Bronchial epithelial cell (primary cell): ENCODE results near the gene SETD7. TPM values are rescaled to one million over a fixed set of nuclear protein-coding genes. Genes with fewer than 3 reads are reported as not detected.

ENCODE experiments used
- DNase-seq: peaks from one replicate; pipeline ENCODE4 v3.0.0-alpha.2; 2010; ENCODE audit warnings: low read depth
- FAIRE-seq: peaks from 2 replicates; lab custom pipeline; 2011; peaks lifted over from hg19 to GRCh38; lab: Jason Lieb, UNC
- H3K27me3 ChIP-seq: 2 replicates; pipeline ENCODE4 v1.5.1; 2011; ENCODE audit warnings: low read length; ENCODE audit not compliant: control insufficient read depth, insufficient read depth
- H3K36me3 ChIP-seq: 2 replicates; pipeline ENCODE4 v1.5.1; 2011; ENCODE audit warnings: low read length; ENCODE audit not compliant: control insufficient read depth, insufficient read depth
- H3K4me3 ChIP-seq: 2 replicates; pipeline ENCODE4 v1.5.1; 2011; ENCODE audit warnings: mild to moderate bottlenecking, low read depth, low read length, control low read depth
- CTCF ChIP-seq: IDR thresholded peaks from 2 replicates; pipeline ENCODE4 v1.5.1; 2011; ENCODE audit warnings: mild to moderate bottlenecking, moderate library complexity, low read length, control low read depth, inconsistent platforms; ENCODE audit not compliant: insufficient read depth, severe bottlenecking
- total RNA-seq: library from RNA; depleted of rRNA; stranded (reverse); fragments of >200 nt; gene quantifications from 2 replicates; pipeline ENCODE4 v1.2.1, GENCODE V29; 2014

SETD7 gene
- total RNA-seq, 1 donor from 2014 or later, result 45.0 TPM

GRCh38 chr4:139537292-139537691 is 18.7 kb downstream of the SETD7 start:
- no peak for DNase-seq
- FAIRE-seq, result no peak
- H3K36me3 ChIP-seq, result peaks cover 2% of the 10 kb centered on the region
- no peaks in the 10 kb centered on the region for H3K27me3 ChIP-seq
- no peak overlapping the region for H3K4me3 ChIP-seq
- no peak for TF ChIP-seq CTCF

- Histone ChIP-seq H3K27me3 (no peaks in the 10 kb centered on the region), H3K4me3 (no peak overlapping the region), H3K36me3 (peaks cover 2% of the 10 kb centered on the region)
- no peak for FAIRE-seq
- DNase-seq, result no peak
- TF ChIP-seq CTCF, result no peak
Observed at GRCh38 chr4:139535871-139536234, 20.2 kb downstream of the SETD7 start.

GRCh38 chr4:139535228-139535870 is 20.7 kb downstream of the SETD7 start:
- no peak for TF ChIP-seq CTCF
- FAIRE-seq (no peak), DNase-seq (no peak)
- Histone ChIP-seq H3K4me3 (no peak overlapping the region), H3K27me3 (no peaks in the 10 kb centered on the region), H3K36me3 (peaks cover 2% of the 10 kb centered on the region)

- Histone ChIP-seq H3K27me3 (no peaks in the 10 kb centered on the region), H3K36me3 (peaks cover 2% of the 10 kb centered on the region), H3K4me3 (no peak overlapping the region)
- DNase-seq (no peak), FAIRE-seq (no peak)
- no peak for TF ChIP-seq CTCF
Observed at GRCh38 chr4:139534287-139534950, 21.6 kb downstream of the SETD7 start.

GRCh38 chr4:139533511-139533910 is 22.5 kb downstream of the SETD7 start:
- no peak for TF ChIP-seq CTCF
- no peak for FAIRE-seq
- no peak for DNase-seq
- H3K4me3 ChIP-seq, result no peak overlapping the region
- H3K36me3 ChIP-seq, result peaks cover 6% of the 10 kb centered on the region
- H3K27me3 ChIP-seq, result no peaks in the 10 kb centered on the region

GRCh38 chr4:139532947-139533346 is 23.1 kb downstream of the SETD7 start:
- no peak for TF ChIP-seq CTCF
- Histone ChIP-seq H3K4me3 (no peak overlapping the region), H3K36me3 (peaks cover 8% of the 10 kb centered on the region), H3K27me3 (no peaks in the 10 kb centered on the region)
- FAIRE-seq (no peak), DNase-seq (no peak)
